ENCODE measurements around the gene MTHFR. TPM values are rescaled to one million over a fixed set of nuclear protein-coding genes. Genes with fewer than 3 reads are reported as not detected.
A peak's percentile ranks its signal among the peaks of the same experiment; 100 is the strongest.

MTHFR gene
- total RNA-seq, 1 experiment from 2014 or later: 27.8 TPM

DNA sequence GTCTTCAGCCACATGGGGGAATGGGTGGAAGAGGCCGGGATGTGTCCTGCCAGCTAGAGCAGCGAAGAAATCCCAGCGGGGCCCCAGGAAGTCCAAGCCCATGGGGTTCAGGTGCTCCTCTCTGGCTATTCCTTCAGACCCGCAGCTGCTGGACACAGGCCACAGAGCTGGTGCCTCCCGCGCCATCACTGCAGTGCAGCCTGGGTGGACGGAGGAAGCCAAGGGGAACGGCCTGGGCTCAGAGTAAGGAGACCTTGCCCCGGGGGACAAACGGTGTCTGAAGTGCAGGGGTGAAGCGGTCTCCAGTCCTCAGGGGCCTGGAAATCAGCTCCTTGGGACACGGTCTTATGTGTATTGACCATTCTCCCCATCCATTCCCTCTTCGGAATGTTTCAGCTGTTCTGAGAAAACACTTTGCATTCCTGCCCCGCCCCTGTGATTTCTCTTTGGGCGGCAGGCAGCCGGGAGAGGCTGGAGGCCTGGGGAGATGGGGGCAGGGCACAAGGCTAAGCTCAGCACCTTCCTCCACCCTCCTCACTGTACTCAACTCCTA, 18.4 kb downstream of the MTHFR start:
- Mint-ChIP-seq H3K4me3 (ENCODE audit: unreplicated experiment) (peak overlapping the region; percentile 42), H3K27me3 (ENCODE audit: insufficient read depth, unreplicated experiment) (no peaks in the 10 kb centered on the region), H3K9me3 (ENCODE audit: unreplicated experiment) (no peaks in the 10 kb centered on the region), H3K4me1 (ENCODE audit: low read depth, unreplicated experiment) (peaks cover 19% of the 10 kb centered on the region), H3K27ac (ENCODE audit: unreplicated experiment) (peak overlapping the region; percentile 89), H3K36me3 (ENCODE audit: insufficient read depth, unreplicated experiment) (peaks cover 8% of the 10 kb centered on the region)
- H3K36me3 ChIP-seq (ENCODE audit: control insufficient read depth, insufficient read depth, low read length): no peaks in the 10 kb centered on the region; the same call in 1 of the 2 replicates
- intact Hi-C loops (cut with micrococcal nuclease; ENCODE audit: unreplicated experiment): loop anchor here (1.0 kb wide), 1 partner anchor 18 kb away; the partner anchor contains the start of gene MTHFR
- CTCF ChIA-PET: interaction anchor here (0.7 to 0.9 kb wide), 3 partner anchors 10 to 134 kb away, joined by 3 read pairs; partner anchors contain the start of gene FBXO2
- H3K27me3 ChIP-seq (replicated peaks; ENCODE audit: control insufficient read depth, insufficient read depth, low read length): no peaks in the 10 kb centered on the region
- DNase-seq: peak; percentile 77 to 81
- no peak overlapping the region for H3K4me3 ChIP-seq (ENCODE audit: low read depth, low read length)
- H3K4me1 ChIP-seq: peaks cover 34% of the 10 kb centered on the region
- BruUV-seq (replicated peaks): no TSS peak
- no peaks in the 10 kb centered on the region for H3K9me3 ChIP-seq
- POLR2A ChIA-PET: interaction anchor here (0.7 to 1.4 kb wide), 4 partner anchors 19 to 122 kb away, joined by 3 to 5 read pairs (median 5); partner anchors contain the start of genes AGTRAP and CLCN6
- TF ChIP-seq, protein P1, sequence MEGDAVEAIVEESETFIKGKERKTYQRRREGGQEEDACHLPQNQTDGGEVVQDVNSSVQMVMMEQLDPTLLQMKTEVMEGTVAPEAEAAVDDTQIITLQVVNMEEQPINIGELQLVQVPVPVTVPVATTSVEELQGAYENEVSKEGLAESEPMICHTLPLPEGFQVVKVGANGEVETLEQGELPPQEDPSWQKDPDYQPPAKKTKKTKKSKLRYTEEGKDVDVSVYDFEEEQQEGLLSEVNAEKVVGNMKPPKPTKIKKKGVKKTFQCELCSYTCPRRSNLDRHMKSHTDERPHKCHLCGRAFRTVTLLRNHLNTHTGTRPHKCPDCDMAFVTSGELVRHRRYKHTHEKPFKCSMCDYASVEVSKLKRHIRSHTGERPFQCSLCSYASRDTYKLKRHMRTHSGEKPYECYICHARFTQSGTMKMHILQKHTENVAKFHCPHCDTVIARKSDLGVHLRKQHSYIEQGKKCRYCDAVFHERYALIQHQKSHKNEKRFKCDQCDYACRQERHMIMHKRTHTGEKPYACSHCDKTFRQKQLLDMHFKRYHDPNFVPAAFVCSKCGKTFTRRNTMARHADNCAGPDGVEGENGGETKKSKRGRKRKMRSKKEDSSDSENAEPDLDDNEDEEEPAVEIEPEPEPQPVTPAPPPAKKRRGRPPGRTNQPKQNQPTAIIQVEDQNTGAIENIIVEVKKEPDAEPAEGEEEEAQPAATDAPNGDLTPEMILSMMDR (IDR thresholded peaks at IDR 0.05; ENCODE audit: insufficient read depth in 1 of 2, low read depth in 1 of 2, low read length in 1 of 2, severe bottlenecking in 1 of 2, unreplicated experiment in 1 of 2): no peak

DNA sequence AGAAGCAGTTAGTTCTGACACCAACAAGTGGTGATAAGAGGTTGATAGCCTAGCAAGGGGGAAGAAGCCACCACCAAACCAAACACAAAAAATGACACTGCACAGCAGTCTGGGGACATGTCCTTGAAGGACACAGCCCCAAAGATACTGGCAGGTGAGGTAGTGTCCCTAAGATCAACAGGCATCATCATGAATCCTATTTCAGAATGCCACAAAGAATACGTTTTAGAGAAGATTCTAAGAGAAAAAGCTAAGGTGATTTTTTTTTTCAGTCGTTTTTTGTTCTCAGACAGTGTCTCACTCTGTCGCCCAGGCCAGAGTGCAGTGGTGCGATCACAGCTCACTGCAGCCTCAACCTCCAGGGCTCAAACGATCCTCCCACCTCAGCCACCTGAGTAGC, 19.6 kb downstream of the MTHFR start:
- TSS peak; percentile 18 for BruUV-seq (replicated peaks)
- Histone ChIP-seq H3K36me3 (ENCODE audit: control insufficient read depth, insufficient read depth, low read length) (no peaks in the 10 kb centered on the region), H3K4me1 (peaks cover 26% of the 10 kb centered on the region), H3K9me3 (no peaks in the 10 kb centered on the region), H3K4me3 (ENCODE audit: low read depth, low read length) (no peak overlapping the region), H3K27me3 (replicated peaks; ENCODE audit: control insufficient read depth, insufficient read depth, low read length) (no peaks in the 10 kb centered on the region)
- H3K27ac Mint-ChIP-seq (ENCODE audit: unreplicated experiment): no peak overlapping the region
- no peak for DNase-seq
- TF ChIP-seq, protein P1 (IDR thresholded peaks at IDR 0.05; ENCODE audit: insufficient read depth in 1 of 2, low read depth in 1 of 2, low read length in 1 of 2, severe bottlenecking in 1 of 2, unreplicated experiment in 1 of 2): no peak
- peaks cover 7% of the 10 kb centered on the region for H3K4me1 Mint-ChIP-seq (ENCODE audit: low read depth, unreplicated experiment)
- no peak overlapping the region for H3K4me3 Mint-ChIP-seq (ENCODE audit: unreplicated experiment)
- H3K36me3 Mint-ChIP-seq (ENCODE audit: insufficient read depth, unreplicated experiment): peaks cover 6% of the 10 kb centered on the region
- no peaks in the 10 kb centered on the region for H3K9me3 Mint-ChIP-seq (ENCODE audit: unreplicated experiment)
- ChIA-PET POLR2A (interaction anchor here (0.6 kb wide), 1 partner anchor 567 kb away, joined by 7 read pairs; no protein-coding TSS in a partner anchor), CTCF (no interaction called here)
- no peaks in the 10 kb centered on the region for H3K27me3 Mint-ChIP-seq (ENCODE audit: insufficient read depth, unreplicated experiment)
- intact Hi-C loops (cut with micrococcal nuclease; ENCODE audit: unreplicated experiment): no loop called here

DNA sequence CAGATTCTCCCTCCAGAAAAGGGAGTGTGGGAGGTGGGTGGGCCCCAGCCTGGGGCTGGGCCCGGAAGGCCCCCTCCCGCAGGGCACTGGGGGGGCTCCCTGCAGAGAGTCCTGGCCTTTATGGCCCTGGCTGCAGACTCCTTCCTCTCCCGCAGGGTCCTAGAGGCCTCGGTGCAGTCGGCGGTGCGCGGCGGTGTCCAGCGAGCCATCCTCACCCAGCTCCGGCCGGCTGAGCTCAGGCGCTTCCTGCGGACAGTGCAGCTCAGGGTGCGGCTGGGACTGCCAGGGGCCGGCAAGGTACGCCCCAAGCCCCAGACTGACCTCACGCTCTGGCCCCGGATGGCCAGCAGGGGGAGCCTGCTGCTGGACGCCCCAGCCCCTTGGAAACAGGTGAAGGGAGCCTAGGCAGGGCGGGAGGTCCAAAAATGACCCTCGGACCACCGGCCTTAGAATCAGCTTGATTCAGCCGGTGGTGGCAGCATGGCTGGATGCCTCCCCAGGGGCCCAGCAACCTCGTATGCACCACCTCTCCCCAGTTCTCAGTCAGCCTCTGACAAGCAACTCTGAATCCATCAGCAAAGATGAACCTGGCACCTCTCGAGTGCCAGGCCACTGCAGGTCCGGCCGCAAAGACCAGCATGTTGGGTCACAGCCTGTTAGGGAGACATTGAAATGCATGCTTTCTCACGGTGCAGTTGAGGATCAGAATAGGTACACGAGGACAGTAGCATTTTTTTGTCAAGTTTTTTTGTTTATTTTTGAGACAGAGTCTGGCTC, 20.6 kb downstream of the MTHFR start:
- peaks cover 26% of the 10 kb centered on the region for H3K4me1 ChIP-seq
- Mint-ChIP-seq H3K4me3 (ENCODE audit: unreplicated experiment) (no peak overlapping the region), H3K27me3 (ENCODE audit: insufficient read depth, unreplicated experiment) (no peaks in the 10 kb centered on the region), H3K4me1 (ENCODE audit: low read depth, unreplicated experiment) (no peaks in the 10 kb centered on the region), H3K36me3 (ENCODE audit: insufficient read depth, unreplicated experiment) (peaks cover 6% of the 10 kb centered on the region), H3K27ac (ENCODE audit: unreplicated experiment) (no peak overlapping the region), H3K9me3 (ENCODE audit: unreplicated experiment) (no peaks in the 10 kb centered on the region)
- no peaks in the 10 kb centered on the region for H3K27me3 ChIP-seq (replicated peaks; ENCODE audit: control insufficient read depth, insufficient read depth, low read length)
- ChIA-PET CTCF (no interaction called here), POLR2A (no interaction called here)
- no TSS peak for BruUV-seq (replicated peaks)
- no peaks in the 10 kb centered on the region for H3K36me3 ChIP-seq (ENCODE audit: control insufficient read depth, insufficient read depth, low read length)
- TF ChIP-seq, protein P1 (IDR thresholded peaks at IDR 0.05; ENCODE audit: insufficient read depth in 1 of 2, low read depth in 1 of 2, low read length in 1 of 2, severe bottlenecking in 1 of 2, unreplicated experiment in 1 of 2): peak; percentile 75 to 87
- intact Hi-C loops (cut with micrococcal nuclease; ENCODE audit: unreplicated experiment): no loop called here
- H3K4me3 ChIP-seq (ENCODE audit: low read depth, low read length): no peak overlapping the region
- DNase-seq: peak; percentile 60 to 74
- no peaks in the 10 kb centered on the region for H3K9me3 ChIP-seq

Measured in Caco-2 (cell line).